Left cardiac atrium (tissue), 4 donors: ENCODE measurements around the gene CBLN2. TPM values are rescaled to one million over a fixed set of nuclear protein-coding genes. Genes with fewer than 3 reads are reported as not detected.

Source experiments
- ATAC-seq, 2 donors: fragments of 200-7000 bp; cut with Tn5 transposase; one replicate each; pipeline ENCODE4 v1.9.1; 2020; ENCODE audit warnings: mild to moderate bottlenecking in 2 of 2, moderate library complexity in 2 of 2
- DNase-seq: peaks from one replicate; pipeline ENCODE4 v3.0.0-alpha.2; 2020
- intact Hi-C, 2 donors: fragments of 100-400 bp; cut with DNase I; formaldehyde crosslinking; loops; one replicate each; pipeline versions ENCODE4 v1.14.1 to v1.15.1; 2022 to 2023
- long read RNA-seq: library from polyadenylated mRNA; unstranded; transcript quantifications from one replicate; pipeline ENCODE4 v2.0.0, GENCODE V29; 2021
- total RNA-seq, 2 donors: library from RNA; stranded (reverse); fragmentation: NEBNext Ultra II Directional; extraction: Animal tissue kit (Norgen Biotek cat#: 25700); gene quantifications; one replicate each; pipeline ENCODE4 v1.2.1, GENCODE V29; 2021
- donor health status: DM: no; HTN: yes; CAD: no.
- donor health status: DM: no; HTN: yes; CAD: no; lungs with severe emphysema.
- donor health status: DM: yes; HTN: yes; CAD: no.
- donor health status: Dilated cardiomyopathy.

CBLN2 gene
- under 1 TPM in 1 of 2 donors, not detected in 1; 0.26 TPM for total RNA-seq
- long read RNA-seq, result 0 reads

DNA sequence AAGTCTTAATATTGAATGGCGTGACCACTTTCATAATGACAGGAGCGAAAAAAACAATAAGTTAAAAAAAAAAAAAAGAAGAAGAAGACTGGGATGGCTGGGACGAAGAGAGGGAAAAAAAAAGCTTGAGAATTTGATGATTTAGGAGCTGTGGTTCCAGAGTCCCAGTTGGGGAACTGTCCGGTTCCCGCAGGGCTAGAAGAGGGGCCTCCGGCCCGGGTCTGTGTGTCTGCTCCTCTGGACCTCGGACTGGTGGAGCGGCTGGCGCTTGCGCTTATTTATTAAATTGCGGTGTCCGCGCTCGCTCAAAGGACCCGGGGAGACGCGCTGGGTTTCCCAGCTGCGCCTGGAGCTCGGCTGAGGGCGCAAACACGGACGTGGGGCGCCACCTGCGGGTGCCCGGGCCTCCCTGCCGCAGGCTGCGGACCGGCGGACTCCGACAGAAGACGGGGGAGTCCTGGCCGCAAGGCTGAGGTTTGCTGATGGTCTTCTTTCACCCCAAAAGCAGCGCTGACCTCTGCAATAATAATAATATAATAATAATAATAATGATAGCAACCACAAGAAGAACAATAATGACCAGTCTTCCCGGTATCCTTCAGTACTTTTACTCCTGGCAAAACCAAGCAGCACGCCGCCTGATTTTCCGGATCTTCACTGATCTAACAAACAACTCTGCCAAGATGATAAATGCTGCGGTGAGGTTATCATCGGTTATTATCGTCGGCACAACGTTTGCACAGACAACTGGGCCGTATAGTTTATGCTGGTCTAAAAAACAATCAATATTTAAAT, at the start of gene CBLN2:
Gene CBLN2 (minus strand): TSS at position 251 of the 795 bp plus-strand sequence. CDS start 2,182 bp downstream, outside the sequence.
- peak; percentile 52 for DNase-seq
- intact Hi-C loops, result no loop called here
- ATAC-seq, result peak; percentile 61 to 92

DNA sequence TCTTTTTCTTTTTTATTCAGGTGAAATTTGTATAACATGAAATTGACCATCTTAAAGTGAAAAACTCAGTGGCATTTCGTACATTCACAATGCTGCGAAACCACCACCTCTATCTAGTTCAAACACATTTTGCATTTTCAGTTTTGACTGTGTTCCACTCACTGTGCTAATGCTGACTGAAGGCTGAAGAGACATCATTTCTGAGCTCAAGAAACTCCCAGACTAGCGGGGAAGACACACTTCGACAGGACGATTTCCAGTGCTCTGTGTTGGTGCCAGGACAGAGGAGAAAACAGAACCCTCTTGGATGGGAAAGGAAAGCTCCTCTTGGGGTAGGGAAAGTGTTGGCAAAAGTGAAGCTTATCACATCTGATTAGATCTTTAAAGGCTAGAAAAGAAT, 44.2 kb upstream of the CBLN2 start:
- ATAC-seq (no peak), DNase-seq (no peak)
- intact Hi-C loops, result no loop called here

- no peak for ATAC-seq
- intact Hi-C loops, result no loop called here
- DNase-seq, result no peak
Measured at GRCh38 chr18:72584787-72585186, 40.6 kb upstream of the CBLN2 start.

- ATAC-seq, result no peak
- DNase-seq, result no peak
- intact Hi-C loops, result no loop called here
Measured at GRCh38 chr18:72581976-72582375, 37.8 kb upstream of the CBLN2 start.

DNA sequence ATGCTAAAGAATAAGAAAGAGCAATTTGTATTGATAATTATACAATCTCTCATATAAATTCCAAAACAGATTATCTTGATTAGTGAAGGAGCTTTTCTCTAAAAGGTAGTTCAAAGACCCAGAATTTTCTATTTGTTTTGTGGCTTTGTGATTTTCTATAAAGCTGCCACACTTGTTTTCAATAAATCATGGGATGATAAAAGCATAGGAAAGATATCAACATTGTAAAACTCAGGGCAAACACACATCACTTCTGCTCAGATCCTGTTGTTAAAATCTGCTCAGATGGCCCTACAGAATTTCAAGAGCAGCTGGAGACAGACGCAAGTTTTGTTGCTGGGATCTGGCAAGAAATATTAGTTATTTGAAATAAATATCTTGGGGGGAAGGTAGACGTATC, 28.8 kb upstream of the CBLN2 start:
- intact Hi-C loops, result no loop called here
- no peak for DNase-seq
- no peak for ATAC-seq

GRCh38 chr18:72566290-72566689, 22.1 kb upstream of the CBLN2 start:
- DNase-seq (no peak), ATAC-seq (no peak)
- intact Hi-C loops, result no loop called here

DNA sequence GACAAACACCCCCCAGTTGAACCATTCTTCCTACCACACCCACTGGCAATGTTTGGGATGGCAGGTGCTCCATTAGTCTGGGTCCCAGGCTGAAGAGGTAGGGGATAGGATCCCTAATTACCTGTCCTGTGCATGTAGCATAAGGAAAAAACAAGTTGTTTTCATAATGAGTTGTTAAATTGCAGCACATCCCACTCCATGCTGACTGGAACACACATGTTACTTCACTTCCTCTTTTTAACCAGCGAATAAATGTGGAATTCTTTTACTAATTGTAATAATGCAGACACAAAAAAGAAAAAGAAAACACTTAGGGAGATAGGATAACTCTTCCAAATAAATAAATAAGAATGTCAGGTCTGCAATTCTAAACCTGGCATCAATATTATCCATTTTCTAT, 11.8 kb upstream of the CBLN2 start:
- intact Hi-C loops, result no loop called here
- ATAC-seq (no peak), DNase-seq (no peak)

DNA sequence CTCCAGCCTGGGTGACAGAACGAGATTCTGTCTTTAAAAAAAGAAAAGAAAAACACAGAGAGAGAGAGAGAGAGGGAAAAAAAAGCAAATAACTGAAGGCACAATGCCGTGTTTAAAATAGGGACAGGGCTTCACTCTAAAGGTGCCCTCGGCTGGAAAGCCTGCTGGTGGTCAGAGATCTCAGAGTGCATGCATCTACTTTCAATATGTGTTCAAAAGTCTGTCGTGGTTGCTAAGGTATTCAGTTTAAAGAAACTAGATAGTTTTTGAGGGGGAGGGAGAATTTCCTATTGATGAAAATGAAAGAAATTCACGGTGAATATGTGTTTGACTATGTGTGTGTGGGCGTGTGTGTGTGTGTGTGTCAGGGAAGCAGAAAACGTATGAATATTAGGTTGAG, 11.0 kb upstream of the CBLN2 start:
- ATAC-seq (no peak), DNase-seq (no peak)
- intact Hi-C loops, result no loop called here

DNA sequence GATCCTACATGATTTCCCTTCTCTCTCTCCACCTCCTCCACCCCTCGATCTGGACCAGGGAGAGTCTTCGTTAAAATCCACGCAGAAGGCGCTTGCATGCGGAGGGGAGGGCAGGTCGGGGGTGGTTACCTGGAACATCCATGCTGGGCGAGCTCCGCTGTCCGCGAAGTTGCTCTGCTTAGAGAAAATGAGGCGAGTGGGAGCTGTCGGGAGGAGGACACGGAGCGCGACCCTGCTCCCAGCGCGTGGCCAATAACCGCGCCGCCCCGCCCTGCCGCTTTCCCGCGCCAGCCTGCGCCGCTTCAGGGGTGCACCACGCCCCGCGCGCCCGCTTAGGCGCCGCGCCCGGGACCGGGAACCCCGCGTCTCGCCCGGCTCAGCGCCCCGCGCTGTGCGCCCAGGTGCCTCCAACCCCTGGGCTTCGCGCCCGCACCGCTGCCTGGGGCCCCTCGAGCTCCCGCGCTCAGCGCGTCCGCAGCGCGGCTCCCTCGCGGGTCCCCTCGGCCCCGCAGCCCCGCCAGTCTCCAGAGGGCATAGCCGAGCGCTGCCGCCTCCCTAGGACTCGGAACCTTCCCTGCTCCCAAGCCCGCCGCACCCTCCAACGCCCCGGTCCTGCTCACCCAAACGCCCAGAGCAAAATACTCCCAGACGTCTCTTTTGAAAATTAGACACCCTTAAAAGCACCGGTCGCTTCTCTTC, 636 bp downstream of the CBLN2 start:
- DNase-seq (no peak), ATAC-seq (peak in 1 of 2 donors; percentile 49)
- intact Hi-C loops, result no loop called here

GRCh38 chr18:72542984-72543356, 1.2 kb downstream of the CBLN2 start:
- no peak for DNase-seq
- intact Hi-C loops, result no loop called here
- no peak for ATAC-seq

DNA sequence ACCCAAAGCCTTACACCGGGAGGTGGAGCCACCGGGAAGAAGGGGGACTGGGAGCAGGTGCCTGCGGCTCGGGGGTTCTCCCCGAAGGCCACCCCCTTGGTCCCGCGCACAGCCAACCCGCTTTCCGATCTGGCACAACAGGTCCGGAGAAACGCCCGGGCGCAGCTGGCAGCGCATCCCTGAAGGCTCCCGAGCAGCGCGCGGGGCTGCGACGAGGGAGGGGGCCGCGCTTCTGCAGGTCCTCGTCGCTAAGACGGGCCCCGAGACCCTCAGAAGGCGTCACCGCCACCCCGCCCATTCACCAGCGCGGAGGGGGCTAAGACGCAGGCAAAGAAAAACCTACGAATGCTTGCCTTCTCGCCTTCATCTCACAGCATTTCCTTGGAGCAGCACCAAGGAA, 1.8 kb downstream of the CBLN2 start:
- intact Hi-C loops, result no loop called here
- no peak for DNase-seq
- no peak for ATAC-seq

- intact Hi-C loops, result no loop called here
- no peak for DNase-seq
- ATAC-seq, result peak; percentile 34 to 38
Measured at GRCh38 chr18:72541871-72542332, 2.2 kb downstream of the CBLN2 start.

DNA sequence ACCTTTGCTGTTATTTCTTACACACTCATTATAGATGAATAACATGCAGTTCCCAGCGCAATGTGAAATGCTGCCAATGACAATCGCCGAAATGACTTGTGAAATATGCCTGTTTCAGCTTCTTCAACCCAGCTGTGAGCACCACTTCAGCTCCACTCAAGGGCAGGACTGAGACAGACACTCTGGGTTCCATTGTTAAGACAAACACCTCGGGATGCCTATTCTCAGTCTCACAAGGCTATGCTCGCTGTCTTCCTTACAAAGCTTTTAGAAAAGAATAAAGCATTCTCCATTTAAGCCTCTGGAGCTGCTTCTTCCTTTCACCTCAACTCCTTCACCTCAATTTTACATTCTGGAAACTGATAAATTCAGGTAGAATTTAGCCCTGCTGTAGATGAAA, 4.2 kb downstream of the CBLN2 start:
- intact Hi-C loops, result no loop called here
- no peak for DNase-seq
- ATAC-seq, result no peak

DNA sequence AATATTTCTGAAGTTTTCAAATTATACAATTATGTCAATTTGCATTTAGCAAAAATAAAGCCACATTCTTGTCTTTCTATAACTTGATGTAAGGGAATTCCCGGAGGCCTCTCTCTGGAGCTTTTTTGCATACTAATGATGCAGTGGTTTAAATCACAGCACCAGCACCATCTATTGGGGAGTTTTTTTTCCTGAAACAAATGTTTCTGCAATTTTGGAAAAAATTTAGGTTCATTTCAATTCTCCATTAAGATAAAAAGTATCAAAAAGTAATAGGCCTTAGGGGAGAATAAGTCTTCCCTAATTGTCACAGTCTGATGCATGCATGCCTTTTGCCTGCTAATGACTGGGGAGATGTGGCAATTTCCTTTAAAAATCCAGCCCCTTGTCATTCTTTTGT, 13.5 kb downstream of the CBLN2 start:
- no peak for DNase-seq
- intact Hi-C loops, result no loop called here
- no peak for ATAC-seq

- intact Hi-C loops, result no loop called here
- ATAC-seq, result no peak
- no peak for DNase-seq
Measured at GRCh38 chr18:72504866-72505265, 39.3 kb downstream of the CBLN2 start.

GRCh38 chr18:72502671-72503431, 41.3 kb downstream of the CBLN2 start:
- intact Hi-C loops, result no loop called here
- ATAC-seq, result no peak
- no peak for DNase-seq

GRCh38 chr18:72492497-72492896, 51.6 kb downstream of the CBLN2 start:
- intact Hi-C loops, result no loop called here
- ATAC-seq, result no peak
- DNase-seq, result no peak
